Endothelial cell of umbilical vein (primary cell): Measurements from ENCODE around the gene KBTBD8.

Source experiments
- EZH2 ChIP-seq: IDR thresholded peaks from 2 replicates; pipeline ENCODE4 v1.6.1; 2012; ENCODE audit warnings: borderline replicate concordance, low read depth, mild to moderate bottlenecking, moderate library complexity, low read length, inconsistent platforms; ENCODE audit not compliant: severe bottlenecking
- FOS ChIP-seq: IDR thresholded peaks from 2 replicates; pipeline ENCODE4 v1.6.1; 2011; ENCODE audit warnings: mild to moderate bottlenecking, low read length, moderate library complexity, borderline replicate concordance; ENCODE audit not compliant: insufficient read depth
- GATA2 ChIP-seq: IDR thresholded peaks from 2 replicates; pipeline ENCODE4 v1.7.0; 2011; ENCODE audit warnings: low read depth, mild to moderate bottlenecking, moderate library complexity, mixed read lengths, low read length; ENCODE audit not compliant: insufficient read length, insufficient read depth
- JUN ChIP-seq: IDR thresholded peaks from 2 replicates; pipeline ENCODE4 v1.6.1; 2011; ENCODE audit warnings: borderline replicate concordance, low read depth; ENCODE audit not compliant: insufficient read length, insufficient read depth
- MYC ChIP-seq: IDR thresholded peaks from one replicate; pipeline ENCODE4 v1.6.1; 2011; ENCODE audit warnings: mild to moderate bottlenecking, low read depth, low read length
- POLR2A ChIP-seq: IDR thresholded peaks from 2 replicates; pipeline ENCODE4 v1.6.1; 2012; ENCODE audit warnings: low read depth, mild to moderate bottlenecking, control low read depth, low read length
- POLR2AphosphoS5 ChIP-seq: IDR thresholded peaks from 2 replicates; pipeline ENCODE4 v1.6.1; 2012; ENCODE audit warnings: low read depth, mild to moderate bottlenecking, control low read depth, low read length, moderate library complexity; ENCODE audit not compliant: insufficient read depth
- TF ChIP-seq, protein P1 (sequence below), 2 donors: IDR thresholded peaks; 1 replicate in 1 of 2; 2 replicates in 1 of 2; pipeline ENCODE4 v1.5.1; 2011; ENCODE audit warnings: low read length in 2 of 2, mild to moderate bottlenecking in 2 of 2, moderate library complexity in 2 of 2, control low read depth in 1 of 2, inconsistent platforms in 1 of 2, low read depth in 1 of 2; ENCODE audit not compliant: insufficient read depth in 1 of 2; ENCODE audit errors: extremely low read depth in 1 of 2
- TF ChIP-seq, protein P2 (sequence below): IDR thresholded peaks from 2 replicates; pipeline ENCODE4 v1.6.1; 2011; ENCODE audit not compliant: insufficient read depth, insufficient read length

DNA sequence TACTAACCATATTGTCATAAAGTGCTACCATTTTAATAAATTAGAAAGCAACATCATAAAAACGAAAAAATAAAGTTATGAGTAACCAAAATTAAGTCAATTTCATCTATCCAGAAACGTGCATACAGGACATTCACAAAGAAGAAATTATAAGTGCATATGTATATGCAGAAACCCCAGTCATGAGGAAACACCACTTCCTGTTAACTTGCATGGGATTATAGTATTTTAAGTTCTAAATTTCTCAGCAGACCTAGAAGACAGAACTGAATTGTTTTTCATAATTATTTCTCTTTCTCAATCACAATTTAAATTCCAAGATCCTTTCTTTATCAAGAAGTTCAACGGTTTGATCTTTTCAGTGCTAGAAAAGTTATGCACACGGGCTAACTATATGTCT lies 1.4 kb upstream of the KBTBD8 start:
- TF ChIP-seq POLR2AphosphoS5 (no peak), POLR2A (no peak), EZH2 (no peak), FOS (no peak), JUN (no peak), GATA2 (no peak), MYC (no peak)
- TF ChIP-seq, protein P1, sequence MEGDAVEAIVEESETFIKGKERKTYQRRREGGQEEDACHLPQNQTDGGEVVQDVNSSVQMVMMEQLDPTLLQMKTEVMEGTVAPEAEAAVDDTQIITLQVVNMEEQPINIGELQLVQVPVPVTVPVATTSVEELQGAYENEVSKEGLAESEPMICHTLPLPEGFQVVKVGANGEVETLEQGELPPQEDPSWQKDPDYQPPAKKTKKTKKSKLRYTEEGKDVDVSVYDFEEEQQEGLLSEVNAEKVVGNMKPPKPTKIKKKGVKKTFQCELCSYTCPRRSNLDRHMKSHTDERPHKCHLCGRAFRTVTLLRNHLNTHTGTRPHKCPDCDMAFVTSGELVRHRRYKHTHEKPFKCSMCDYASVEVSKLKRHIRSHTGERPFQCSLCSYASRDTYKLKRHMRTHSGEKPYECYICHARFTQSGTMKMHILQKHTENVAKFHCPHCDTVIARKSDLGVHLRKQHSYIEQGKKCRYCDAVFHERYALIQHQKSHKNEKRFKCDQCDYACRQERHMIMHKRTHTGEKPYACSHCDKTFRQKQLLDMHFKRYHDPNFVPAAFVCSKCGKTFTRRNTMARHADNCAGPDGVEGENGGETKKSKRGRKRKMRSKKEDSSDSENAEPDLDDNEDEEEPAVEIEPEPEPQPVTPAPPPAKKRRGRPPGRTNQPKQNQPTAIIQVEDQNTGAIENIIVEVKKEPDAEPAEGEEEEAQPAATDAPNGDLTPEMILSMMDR (IDR thresholded peaks at IDR 0.05; ENCODE audit: extremely low read depth in 1 of 2, insufficient read depth in 1 of 2, low read depth in 1 of 2, low read length in 2 of 2): no peak
- TF ChIP-seq, protein P2, sequence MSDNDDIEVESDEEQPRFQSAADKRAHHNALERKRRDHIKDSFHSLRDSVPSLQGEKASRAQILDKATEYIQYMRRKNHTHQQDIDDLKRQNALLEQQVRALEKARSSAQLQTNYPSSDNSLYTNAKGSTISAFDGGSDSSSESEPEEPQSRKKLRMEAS: no peak
